ENCODE data around the gene GLYR1.

The GLYR1 gene

DNA sequence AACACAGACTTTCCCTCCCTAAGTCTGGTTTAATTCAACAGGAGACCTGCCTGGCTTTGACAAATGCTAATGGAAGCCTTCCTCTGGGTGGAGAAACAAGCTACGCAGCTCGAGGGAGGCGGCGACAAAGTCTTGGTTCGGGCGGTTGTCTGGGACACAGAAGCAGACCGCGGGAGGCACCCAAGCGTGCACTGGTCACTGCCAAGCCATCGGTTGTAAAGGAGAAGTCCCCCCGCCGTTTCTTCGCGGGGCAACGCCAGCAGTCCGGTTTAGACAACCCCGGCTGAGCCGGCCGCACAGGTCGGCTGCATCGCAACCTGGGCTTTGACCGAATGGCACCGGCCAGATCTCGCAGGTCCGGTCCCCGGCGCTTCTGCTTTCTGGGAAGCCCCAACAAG, 586 bp downstream of the GLYR1 start:
- DNase-seq: no peak

DNA sequence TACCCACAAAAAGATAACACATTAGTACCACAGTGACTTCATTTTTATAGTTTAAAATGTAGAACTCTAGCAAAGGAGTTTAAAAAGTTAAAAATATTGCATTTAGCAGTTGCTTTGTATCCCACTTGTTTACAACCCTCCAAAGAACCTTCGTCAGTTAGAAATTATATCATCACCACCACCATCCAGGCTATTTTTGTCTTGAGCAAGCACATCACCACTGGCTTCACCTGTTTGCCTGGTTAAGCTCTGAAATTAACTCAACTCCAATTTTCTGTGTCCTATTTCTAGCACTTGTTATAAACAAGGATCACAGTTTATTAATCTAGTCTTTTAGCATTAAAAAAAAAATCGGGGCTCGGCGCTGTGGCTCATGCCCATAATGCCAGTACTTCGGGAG, 6.1 kb downstream of the GLYR1 start:
- no peak for DNase-seq

DNA sequence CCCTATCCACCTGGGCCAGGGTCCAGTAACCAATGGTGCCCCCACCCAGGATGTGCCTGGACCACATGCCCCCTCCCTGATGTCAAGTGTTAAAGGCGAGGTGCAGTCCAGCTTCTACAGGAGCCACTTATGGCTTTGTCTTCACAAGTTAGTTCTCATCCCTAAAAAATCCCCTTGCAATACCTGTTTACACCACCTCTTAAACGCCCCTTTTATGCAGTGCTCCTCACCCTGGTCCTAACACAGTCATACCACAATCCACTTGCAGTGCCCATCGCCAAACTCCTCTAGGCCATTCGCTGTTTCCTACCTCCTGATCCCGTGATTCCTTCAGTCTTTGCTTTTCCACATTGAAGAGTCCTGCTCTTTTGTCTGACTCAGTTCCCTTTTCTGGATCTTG, 7.1 kb downstream of the GLYR1 start:
- no peak for DNase-seq

DNA sequence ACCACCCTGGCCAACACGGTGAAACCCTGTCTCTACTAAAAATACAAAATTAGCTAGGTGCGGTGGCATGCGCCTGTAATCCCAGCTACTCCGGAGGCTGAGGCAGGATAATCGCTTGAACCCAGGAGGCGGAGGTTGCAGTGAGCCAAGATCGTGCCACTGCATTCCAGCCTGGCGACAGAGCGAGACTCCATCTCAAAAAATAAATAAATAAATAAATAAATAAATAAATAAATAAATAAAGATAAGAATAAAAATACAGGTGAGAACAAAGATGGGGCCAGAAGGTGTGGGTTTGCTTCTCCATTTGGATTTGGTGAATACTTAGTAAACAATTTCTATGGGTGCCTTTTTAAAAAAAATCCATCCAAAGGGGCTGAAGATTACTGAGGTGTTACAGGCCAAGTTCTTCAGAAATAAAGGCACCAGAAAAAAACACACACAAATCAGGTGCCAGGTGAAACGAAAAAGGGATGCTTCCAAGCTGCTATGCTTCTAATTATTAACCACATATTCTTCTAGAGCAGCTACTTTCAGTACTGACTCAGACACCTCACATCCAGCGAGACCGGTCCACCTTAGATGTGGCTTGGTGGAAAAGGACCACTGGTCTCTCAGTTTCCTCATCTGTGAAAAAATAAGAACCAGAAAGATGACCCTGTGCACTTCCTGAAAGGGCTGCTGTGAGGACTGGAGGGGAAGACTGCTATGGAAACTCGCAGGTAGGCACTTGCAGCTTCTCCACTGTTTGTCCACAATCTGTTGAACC, 9.2 kb downstream of the GLYR1 start:
- no peak for DNase-seq

DNA sequence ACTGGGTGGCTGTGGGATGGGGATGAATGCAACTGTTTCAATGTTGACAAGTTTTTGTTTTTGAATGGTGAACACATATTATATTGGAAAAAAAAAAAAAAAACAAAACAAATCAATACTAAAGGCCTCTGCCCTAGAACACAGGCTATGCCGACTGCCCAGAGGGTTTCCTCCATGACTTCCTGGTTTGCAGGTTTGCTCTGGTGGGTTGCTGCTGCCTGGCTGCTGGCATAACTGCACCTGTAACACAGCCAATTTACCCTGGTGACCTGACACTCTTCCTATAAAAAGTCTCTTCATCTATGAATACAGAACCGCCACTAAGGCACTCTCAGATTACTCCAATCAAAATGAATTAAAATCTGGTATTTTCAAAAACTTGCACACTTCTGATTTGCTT, 10.4 kb downstream of the GLYR1 start:
- no peak for DNase-seq

DNA sequence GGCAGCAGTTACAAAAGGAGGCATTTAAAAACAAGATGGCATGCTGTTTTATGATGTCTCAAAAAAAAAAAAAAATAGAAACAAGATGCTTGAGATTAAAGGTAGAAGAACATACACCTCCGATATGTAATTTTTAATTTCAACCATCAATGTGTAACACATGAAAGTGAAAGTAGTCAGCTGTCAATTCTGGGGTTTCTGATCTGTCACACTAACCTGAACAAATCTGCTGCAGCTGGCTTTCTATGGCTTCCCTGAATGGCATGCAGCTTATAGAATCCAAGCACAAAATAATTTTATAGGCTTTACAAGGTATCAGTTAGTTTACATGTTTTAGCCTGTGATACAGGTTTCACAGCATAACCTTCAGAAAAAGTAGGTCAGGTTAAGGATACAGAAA, 13.5 kb downstream of the GLYR1 start:
- DNase-seq: no peak

DNA sequence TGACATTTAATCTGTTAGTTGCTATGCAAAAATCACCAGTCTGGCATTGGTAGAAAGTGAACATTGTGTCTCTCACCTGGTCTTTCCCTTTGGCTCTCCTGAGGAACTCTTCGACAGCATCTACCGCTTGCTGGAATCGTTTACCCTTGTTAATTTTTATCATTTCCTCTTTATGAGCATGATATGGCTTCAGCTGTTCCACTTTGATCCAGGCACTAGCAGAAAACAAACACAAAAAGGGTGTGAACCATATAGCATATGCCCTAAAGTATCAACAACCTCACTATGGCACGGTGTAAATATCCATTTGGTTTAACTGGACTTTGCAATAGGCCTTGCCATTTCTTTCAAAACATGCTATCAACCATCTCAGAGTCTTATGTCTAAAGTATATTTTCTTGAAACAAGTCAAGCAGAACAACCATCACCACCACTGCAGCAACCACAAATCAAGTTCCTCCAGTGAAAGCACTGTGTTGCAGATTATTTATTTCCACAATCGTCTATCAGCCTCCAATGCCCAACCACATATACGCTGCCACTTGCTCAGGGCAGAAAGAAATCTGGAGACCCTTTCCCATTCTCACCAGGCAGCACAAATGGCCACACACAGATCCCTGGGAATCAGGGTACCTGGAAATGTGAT, 14.3 kb downstream of the GLYR1 start:
- DNase-seq: no peak

DNA sequence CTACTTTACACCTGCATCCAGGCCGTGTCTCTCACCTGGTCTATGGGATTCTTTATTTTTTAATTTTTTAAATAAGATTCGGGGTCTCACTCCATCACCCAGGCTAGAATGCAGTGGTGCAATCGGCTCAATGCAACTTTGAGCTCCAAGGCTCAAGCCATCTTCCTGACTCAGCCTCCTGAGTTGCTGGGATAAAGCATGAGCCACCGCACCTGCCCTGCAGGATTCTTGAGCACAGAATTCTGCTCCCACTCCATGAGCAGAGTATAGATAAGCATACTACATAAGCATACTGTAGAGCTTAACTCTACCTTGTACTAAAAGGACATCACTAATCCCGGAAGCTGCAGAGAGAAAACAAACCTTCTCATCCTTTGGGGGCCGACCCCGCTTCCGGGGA, 15.5 kb downstream of the GLYR1 start:
- no peak for DNase-seq

DNA sequence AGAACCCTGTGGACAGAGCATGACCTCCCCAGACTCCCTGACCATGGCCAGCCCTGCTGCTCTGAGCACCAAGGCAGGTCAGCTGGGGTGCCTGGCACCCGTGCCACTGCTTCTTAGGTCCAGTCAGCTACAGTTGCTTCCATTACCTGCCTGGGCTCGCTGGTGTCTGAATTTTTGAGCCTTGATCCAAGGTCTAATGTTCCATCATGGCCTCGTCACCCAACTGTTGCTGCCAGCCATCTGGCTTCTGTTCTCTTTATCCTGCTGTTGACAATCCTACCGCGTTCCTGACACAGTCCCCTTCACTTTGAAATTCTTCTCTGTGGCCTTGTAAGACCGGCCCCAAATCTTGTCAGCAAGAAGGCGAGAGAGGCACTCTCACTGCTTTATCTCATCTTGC, 16.7 kb downstream of the GLYR1 start:
- DNase-seq: no peak

DNA sequence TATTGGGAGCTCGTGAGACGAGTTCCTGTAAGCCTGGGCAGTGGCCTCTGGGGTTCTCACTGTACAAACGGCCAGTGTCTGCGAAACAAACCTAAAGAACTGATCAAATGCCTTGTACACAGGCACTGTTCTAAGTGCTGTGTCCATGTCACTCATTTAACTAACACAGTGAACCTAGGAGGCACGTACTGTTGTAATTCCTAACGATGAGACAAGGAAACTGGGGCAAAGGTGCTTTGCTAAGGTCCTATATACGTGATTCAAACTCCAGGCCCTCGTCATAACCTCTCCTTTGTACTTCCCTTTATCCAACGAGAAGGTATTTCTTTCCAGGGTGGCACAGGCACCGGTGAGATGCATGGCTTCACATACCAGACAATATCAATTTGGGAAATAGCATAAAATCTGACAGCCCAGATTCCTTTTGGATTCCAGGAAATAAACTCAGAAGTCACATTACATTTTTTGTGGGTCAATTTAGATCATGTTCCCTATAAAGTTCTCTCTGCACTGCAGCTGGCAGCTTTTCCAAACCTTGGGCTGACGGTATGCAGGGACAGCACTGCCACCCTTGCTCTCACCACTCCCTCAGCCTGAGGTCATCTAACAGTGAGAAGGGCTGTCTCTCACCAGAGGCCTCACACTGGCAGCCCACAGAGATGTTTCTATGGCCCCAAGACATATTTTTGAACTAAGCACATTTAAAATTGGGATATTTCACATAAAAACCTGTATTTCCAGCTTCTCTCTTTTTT, 18.3 kb downstream of the GLYR1 start:
- no peak for DNase-seq

DNA sequence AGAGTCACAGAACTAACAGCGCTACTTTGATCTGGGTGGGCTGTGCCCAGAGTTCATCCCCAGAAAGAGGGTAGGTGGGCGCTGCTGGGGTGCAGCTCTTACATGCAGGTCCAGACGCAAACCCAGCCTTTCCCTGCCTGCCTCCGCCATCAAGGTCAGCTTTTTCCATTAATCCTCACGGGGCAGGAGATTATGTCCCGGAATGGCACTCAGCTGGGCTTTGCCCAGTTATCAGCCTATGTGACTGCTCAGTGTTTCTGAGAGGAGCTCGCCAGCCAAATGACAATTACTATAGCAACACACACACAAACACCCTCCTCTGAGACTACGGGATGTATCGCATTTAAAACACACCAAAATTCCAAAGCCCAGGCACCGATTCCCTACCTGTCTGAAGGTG, 20.1 kb downstream of the GLYR1 start:
- DNase-seq: no peak

DNA sequence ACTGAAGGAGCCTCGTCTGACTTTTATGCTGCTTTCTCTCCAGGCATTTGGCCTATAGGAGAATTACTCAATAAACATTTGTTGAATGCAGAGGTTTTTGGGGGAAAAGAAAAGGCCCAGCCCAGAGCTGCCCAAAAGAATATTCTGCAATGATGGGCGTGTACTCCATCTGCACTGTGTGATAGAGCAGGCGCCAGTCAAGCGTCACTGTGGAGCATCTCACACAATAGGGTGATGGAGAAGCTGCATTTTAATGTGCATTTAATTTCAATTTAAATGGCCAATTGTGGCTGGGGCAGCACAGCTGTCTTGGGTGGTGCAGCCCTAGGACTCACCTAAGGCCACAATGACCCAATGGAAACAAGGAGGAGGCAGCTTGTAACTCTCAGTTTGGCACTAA, 20.6 kb downstream of the GLYR1 start:
- DNase-seq: no peak

DNA sequence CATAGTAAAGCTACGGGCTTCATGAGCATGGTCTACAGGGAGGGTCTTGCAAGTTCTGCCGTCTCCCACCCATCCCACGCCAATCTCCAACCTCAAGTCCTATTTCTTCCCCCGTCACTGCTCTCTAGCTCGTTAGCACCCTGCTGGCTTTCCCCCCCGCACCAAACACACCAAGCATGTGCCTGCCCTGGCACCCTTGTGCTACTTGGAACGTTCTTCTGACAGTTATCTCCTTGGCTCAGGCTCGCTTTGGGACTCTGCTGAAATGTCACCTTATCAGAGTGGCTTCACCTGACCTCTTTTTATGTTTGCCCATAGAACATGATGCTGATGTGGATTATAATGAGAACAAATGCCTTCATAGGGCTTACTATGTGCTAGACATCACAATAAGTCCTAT, 21.9 kb downstream of the GLYR1 start:
- no peak for DNase-seq

DNA sequence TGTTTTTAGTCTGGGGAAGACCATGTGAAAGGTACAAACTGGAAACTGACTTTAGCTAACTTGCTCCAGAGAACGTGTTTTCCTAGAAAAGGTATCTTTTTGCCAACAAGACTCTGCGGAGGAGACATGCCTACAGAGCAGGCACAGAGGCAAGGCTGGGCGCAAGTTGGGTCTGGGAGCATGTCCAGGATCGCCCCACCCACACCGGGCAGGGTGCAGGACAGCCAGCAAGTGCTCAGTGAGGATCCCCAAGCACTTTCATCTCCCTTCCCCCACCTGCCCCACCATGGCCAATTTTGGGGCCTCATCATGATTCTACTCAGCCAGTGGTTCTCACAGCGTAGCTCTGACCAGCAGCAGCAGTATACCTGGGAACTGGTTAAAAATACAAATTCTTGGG, 26.4 kb downstream of the GLYR1 start:
- DNase-seq: no peak

DNA sequence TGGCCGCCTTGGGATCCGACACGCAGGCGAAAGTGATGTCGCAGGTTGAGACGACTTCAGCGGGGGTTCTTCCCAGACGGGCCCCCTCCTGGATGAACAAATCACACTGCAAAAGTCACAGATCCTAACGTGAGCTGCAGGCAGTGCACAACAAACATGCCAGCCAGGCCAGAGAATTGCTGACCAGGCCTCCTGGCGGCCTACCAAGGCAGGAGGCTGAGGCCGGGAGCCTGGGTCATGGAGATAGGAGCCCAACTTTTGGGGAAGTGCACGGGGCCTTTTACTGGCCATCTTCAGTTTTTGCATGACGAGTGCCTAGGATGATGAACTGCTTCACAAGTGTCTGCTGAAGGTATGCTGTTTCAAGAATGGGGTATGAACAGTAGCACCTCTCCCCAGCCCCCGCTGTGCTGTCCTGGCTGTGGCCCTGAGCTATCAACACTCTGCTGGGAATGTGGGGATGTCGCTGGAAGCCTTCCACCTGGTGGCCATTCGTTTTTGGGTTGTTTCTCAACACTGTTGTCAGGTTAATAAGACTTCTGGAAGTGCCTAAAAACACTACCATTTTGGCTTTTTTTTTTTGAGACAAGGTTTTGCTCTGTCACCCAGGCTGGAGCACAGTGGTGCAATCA, 32.4 kb downstream of the GLYR1 start:
- DNase-seq: no peak

DNA sequence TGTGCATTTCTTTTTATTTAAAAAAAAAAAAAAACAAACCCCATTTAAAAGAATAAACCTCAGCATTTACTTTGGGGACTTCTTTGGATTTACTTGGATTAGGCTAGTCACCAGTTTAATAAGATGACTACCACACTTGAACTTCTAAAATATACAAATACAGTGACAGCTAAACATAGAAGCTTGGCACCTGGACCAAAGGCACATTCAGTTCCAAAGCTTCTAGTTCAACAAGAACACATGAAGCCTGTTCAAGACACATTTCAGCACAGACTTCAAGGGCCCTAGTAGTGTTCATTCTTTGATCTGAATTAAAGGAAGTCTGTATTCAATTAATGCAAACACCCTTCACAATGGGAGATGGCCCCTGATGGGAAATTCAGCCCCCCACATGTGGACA, 33.0 kb downstream of the GLYR1 start:
- no peak for DNase-seq

DNA sequence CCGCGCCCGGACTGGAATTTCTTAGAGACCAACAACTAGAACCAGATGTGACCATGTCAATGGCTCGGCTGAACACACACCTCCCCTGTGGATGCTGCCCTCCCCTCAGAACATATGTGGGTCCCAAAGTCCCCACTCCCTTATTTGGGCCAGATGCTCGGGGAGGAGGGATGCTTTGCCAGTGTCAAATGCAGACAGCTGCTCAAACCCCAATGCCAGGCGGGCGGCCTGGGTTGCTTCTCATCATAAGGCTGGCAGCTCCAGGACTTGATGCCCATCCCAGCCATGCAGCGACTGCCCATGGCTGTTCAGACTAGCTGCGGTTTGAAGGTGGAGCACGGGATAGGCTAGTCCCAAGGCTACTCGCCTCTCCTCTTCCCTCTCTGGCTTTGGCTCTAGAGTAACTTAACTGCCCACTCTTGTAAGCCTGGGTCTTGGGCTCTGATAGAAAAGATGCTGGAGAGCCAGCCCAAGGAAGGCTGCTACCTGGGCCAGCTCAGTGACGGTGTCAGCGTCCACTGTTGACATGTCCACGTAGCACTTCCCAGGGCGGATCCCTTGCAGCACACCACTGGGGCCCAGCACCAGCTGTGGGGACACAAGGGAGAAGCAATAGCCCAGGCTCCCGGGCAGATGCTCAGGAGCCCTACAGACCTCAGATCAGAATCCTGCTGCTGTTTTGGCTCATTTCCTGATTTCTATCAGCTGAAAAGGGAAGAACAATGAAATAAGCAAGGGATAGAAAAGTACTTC, 33.7 kb downstream of the GLYR1 start:
- no peak for DNase-seq

DNA sequence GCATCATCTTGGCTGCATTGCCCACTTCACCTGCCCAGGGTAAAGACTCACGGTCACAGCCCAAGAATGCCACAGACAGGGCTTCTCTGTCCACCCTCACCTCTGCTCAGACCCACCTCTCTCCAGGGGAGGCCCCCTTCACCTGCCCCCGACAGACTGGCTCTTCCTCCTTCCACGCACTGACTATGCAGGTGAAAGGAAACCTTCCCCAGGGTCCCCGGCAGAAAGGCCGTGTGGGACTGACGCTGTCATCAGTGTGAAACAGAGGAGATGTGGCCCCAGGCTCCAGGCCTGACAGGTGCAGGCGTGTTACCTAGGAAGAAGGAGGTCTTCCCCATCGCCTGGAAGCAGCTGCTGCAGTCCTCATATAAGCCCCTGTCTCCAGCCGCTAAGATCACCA, 35.3 kb downstream of the GLYR1 start:
- no peak for DNase-seq

DNA sequence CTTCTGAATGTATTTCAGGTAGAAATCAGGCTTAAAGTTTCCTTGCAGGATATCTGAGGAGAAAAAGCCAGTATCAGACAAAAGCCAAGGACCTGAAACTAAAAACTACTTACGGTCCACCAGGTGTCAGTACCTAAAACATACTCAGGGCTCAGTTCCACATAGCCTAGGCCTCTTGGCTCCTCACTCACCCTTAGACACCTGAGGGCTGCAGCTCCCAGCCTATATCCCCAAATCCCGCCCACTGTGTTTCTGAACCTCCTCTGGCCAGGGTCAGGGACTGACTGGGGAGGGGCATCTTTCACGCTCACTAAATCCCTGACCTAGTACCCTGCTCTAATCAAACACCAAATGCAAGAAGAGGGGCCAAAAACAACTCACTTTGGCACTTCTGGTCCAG, 35.8 kb downstream of the GLYR1 start:
- no peak for DNase-seq

DNA sequence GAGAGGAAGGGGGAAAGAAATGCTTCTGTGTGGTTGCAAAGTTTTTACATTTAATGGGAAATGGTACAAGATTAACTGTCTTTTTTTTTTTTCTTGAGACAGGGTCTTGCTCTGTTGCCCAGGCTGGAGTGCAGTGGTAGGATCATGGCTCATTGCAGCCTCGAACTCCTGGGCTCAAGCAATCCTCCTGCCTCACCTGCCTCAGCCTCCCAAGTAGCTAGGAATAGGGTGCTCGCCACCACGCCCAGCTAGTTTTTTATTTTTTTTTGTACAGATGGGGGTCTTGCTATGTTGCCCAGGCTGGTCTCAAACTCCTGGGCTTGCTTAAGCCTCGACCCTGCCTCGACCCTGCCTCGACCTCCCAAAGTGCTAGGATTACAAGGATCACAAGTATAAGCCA, 40.8 kb downstream of the GLYR1 start:
- no peak for DNase-seq

DNA sequence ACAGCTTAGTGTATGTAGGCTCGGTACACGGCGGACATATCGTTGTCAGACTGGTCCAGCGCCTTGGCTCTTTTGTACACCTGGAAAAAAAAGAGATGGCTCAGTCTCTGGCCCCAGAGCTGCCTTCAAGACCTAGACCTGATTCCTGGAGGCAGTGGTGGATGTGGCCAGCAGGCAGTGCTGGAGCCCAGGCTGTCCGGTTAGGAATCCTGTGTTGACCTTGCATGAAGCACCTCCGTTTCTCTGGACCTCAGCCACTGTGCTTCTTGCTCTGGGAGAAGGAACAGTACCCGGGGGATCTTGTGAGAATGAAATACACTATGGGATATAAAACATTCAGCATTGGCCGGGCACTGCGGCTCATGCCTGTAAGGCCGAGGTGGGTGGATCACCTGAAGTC, 41.9 kb downstream of the GLYR1 start:
- no peak for DNase-seq

DNA sequence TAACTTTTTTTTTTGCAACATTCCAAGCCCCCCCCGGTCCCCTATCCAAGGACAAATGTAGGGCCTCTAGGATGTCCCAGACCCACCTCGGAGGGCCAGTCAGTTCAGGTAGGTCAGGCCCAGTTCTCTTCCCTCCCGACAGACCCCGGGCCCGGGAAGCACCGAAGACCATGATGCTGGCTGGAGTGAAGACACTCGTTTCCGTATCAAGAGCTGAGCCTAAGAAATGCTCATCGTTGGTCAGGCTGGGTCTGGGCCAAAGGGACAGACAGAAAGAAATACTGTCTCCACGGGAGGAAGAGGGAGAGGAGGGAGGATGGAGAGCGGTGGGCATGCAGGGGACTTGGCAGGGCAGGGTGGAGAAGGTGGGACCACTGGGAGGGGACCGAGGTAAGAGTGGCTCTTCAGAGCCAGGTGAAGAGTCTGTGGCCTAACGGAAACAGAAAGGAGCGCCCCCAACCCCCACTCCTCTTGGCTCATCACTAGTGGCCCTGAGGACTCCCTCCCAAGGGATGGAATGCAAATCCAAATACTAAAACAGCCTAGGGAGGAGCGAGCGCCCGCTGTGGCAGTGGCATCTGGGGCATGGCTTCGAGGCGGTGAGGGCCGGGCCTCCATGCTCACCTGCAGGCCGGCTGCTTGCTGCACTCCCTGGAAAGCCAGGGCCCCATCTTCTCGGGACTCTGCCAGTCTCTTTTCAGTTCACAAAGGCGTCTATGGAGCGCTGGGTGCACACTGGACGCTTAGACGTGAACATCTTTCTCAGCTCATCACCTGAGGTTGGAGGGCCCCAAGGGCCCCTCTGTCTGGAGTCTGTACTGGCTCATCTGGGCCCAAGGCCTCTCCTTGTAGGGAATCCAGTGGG, 43.0 kb downstream of the GLYR1 start:
- DNase-seq: no peak

Data from cortex of kidney (tissue), 1 donor.